SK-N-SH (cell line): ENCODE results near the gene OGG1. TPM values are rescaled to one million over a fixed set of nuclear protein-coding genes. Genes with fewer than 3 reads are reported as not detected.

Experiments used
- CTCF ChIA-PET: fragments of 300-600, 350-600 bp; formaldehyde crosslinking; extraction: SDS; loops from one replicate; lab custom pipeline; 2021; lab: Yijun Ruan, JAX
- POLR2A ChIA-PET: fragments of 350-600 bp; sonication (Branson Sonifier 250); formaldehyde crosslinking; extraction: SDS; loops from one replicate; lab custom pipeline; 2020; ENCODE audit warnings: antibody characterized with exemption, inconsistent platforms; lab: Yijun Ruan, JAX
- DNase-seq: peaks from one replicate; pipeline ENCODE4 v3.0.0; 2012
- H2AFZ ChIP-seq: fragments of 200-600 bp; sonication (generic); 2 replicates; pipeline ENCODE4 v1.8.1; 2016; ENCODE audit warnings: antibody characterized with exemption, mild to moderate bottlenecking, low read depth
- H3F3A ChIP-seq: fragments of 200-600 bp; sonication (generic); replicated peaks from 2 replicates; pipeline ENCODE3; 2016; ENCODE audit warnings: antibody characterized with exemption, mild to moderate bottlenecking; ENCODE audit not compliant: insufficient read depth
- H3K27ac ChIP-seq, 2 experiments: fragments of 200-500 bp in 1 of 2; fragments of 200-600 bp in 1 of 2; sonication (Bioruptor generic) in 1 of 2; sonication (generic), shearing (Covaris generic) in 1 of 2; 2 replicates each; pipeline versions ENCODE4 v1.5.1 to v1.6.1; 2014 to 2016; ENCODE audit warnings: low read depth in 2 of 2, inconsistent platforms in 1 of 2, low read length in 1 of 2, mild to moderate bottlenecking in 1 of 2, mixed read lengths in 1 of 2
- H3K27me3 ChIP-seq: fragments of 200-600 bp; sonication (generic), shearing (Covaris generic); 2 replicates; pipeline ENCODE4 v1.6.1; 2016; ENCODE audit warnings: mixed run types; ENCODE audit not compliant: insufficient read depth
- H3K36me3 ChIP-seq, 2 experiments: fragments of 200-500 bp in 1 of 2; fragments of 200-600 bp in 1 of 2; sonication (Bioruptor generic) in 1 of 2; sonication (generic) in 1 of 2; replicated peaks in 1 of 2; 2 replicates each; pipeline versions ENCODE3 to v1.5.1; 2014 to 2016; ENCODE audit warnings: low read length in 1 of 2, mild to moderate bottlenecking in 1 of 2; ENCODE audit not compliant: insufficient read depth in 2 of 2, control insufficient read depth in 1 of 2
- H3K4me1 ChIP-seq, 2 experiments: fragments of 200-500 bp in 1 of 2; fragments of 200-600 bp in 1 of 2; sonication (Bioruptor generic) in 1 of 2; sonication (generic), shearing (Covaris generic) in 1 of 2; 2 replicates each; pipeline versions ENCODE4 v1.5.1 to v1.6.1; 2014 to 2016; ENCODE audit warnings: low read depth in 1 of 2, low read length in 1 of 2, mixed run types in 1 of 2; ENCODE audit not compliant: insufficient read depth in 2 of 2, control insufficient read depth in 1 of 2
- H3K4me2 ChIP-seq: fragments of 200-600 bp; sonication (generic), shearing (Covaris generic); 2 replicates; pipeline ENCODE4 v1.6.1; 2017; ENCODE audit warnings: mixed run types
- H3K4me3 ChIP-seq, 2 experiments: fragments of 200-500 bp in 1 of 2; fragments of 200-600 bp in 1 of 2; sonication (Bioruptor generic) in 1 of 2; sonication (generic), shearing (Covaris generic) in 1 of 2; 2 replicates each; pipeline versions ENCODE4 v1.5.1 to v1.8.1; 2014 to 2016; ENCODE audit warnings: low read depth in 2 of 2, inconsistent platforms in 1 of 2, low read length in 1 of 2, mild to moderate bottlenecking in 1 of 2, mixed read lengths in 1 of 2, moderate library complexity in 1 of 2
- H3K79me2 ChIP-seq: fragments of 200-600 bp; sonication (generic); 2 replicates; pipeline ENCODE4 v1.8.1; 2017; ENCODE audit warnings: mild to moderate bottlenecking; ENCODE audit not compliant: insufficient read depth
- H3K9ac ChIP-seq: fragments of 200-600 bp; sonication (generic); 2 replicates; pipeline ENCODE4 v1.6.1; 2017; ENCODE audit warnings: mixed run types
- H3K9me2 ChIP-seq: fragments of 200-600 bp; sonication (generic); 2 replicates; pipeline ENCODE4 v1.6.1; 2017; ENCODE audit warnings: mixed run types
- H3K9me3 ChIP-seq: fragments of 200-600 bp; sonication (generic); 2 replicates; pipeline ENCODE4 v1.6.1; 2017; ENCODE audit warnings: mixed run types, mild to moderate bottlenecking, moderate library complexity
- H4K20me1 ChIP-seq: fragments of 200-600 bp; sonication (generic); 2 replicates; pipeline ENCODE4 v1.6.1; 2017; ENCODE audit warnings: mild to moderate bottlenecking, mixed run types; ENCODE audit not compliant: insufficient read depth
- ELF1 ChIP-seq: IDR thresholded peaks from 2 replicates; pipeline ENCODE4 v1.4.0; 2012
- FOSL2 ChIP-seq: IDR thresholded peaks from 2 replicates; pipeline ENCODE4 v1.4.0; 2012; ENCODE audit warnings: low read depth, mild to moderate bottlenecking, moderate library complexity, borderline replicate concordance
- FOXJ3 ChIP-seq: sonication (generic); formaldehyde crosslinking; IDR thresholded peaks from 2 replicates; pipeline ENCODE4 v1.5.1; 2020; ENCODE audit warnings: mild to moderate bottlenecking, missing genetic modification reagents
- MEF2A ChIP-seq: IDR thresholded peaks from 2 replicates; pipeline ENCODE4 v1.4.0; 2012; ENCODE audit warnings: low read depth, borderline replicate concordance
- NFIC ChIP-seq: IDR thresholded peaks from 2 replicates; pipeline ENCODE4 v1.4.0; 2012; ENCODE audit warnings: borderline replicate concordance
- PBX3 ChIP-seq: IDR thresholded peaks from 2 replicates; pipeline ENCODE4; 2012
- RAD21 ChIP-seq: IDR thresholded peaks from 2 replicates; pipeline ENCODE4 v1.6.1; 2012; ENCODE audit warnings: mild to moderate bottlenecking, low read length
- RCOR1 ChIP-seq: fragments of 150-350 bp; IDR thresholded peaks from 2 replicates; pipeline ENCODE4 v1.6.1; 2017; ENCODE audit warnings: antibody characterized with exemption, low read length
- SMC3 ChIP-seq: IDR thresholded peaks from 2 replicates; pipeline ENCODE4 v1.6.1; 2012; ENCODE audit warnings: low read depth, low read length, improper control_type of control experiment
- TAF1 ChIP-seq: IDR thresholded peaks from 2 replicates; pipeline ENCODE4 v1.6.1; 2012; ENCODE audit warnings: low read depth, mild to moderate bottlenecking, low read length, moderate library complexity, borderline replicate concordance
- USF2 ChIP-seq: fragments of 150-350 bp; IDR thresholded peaks from 2 replicates; pipeline ENCODE4 v1.6.1; 2017; ENCODE audit warnings: antibody characterized with exemption, low read length, low read depth, borderline replicate concordance
- WGBS: methylation state at CpG from one replicate; pipeline ENCODE4 v1.1.6; 2017; ENCODE audit warnings: low lambda C conversion rate; 5-methylcytosine and 5-hydroxymethylcytosine counted together
- polyA plus RNA-seq, 3 experiments: library from polyadenylated mRNA; depleted of rRNA; stranded (reverse); fragments of >200 nt; gene quantifications; 2 replicates each; pipeline ENCODE4 v1.2.3, GENCODE V29; 2012
- TF ChIP-seq, protein P1 (sequence below): IDR thresholded peaks from 2 replicates; pipeline ENCODE4 v1.4.0; 2012; ENCODE audit warnings: low read depth, borderline replicate concordance
- TF ChIP-seq, protein P2 (sequence below): fragments of 200-600 bp; sonication (generic); IDR thresholded peaks from 2 replicates; pipeline ENCODE4 v1.6.1; 2017; ENCODE audit warnings: antibody characterized with exemption, mild to moderate bottlenecking, moderate library complexity

Gene OGG1
- polyA plus RNA-seq, 1 of the 3 experiments (the other 2 are of a cell fraction): 26.8 TPM

DNA sequence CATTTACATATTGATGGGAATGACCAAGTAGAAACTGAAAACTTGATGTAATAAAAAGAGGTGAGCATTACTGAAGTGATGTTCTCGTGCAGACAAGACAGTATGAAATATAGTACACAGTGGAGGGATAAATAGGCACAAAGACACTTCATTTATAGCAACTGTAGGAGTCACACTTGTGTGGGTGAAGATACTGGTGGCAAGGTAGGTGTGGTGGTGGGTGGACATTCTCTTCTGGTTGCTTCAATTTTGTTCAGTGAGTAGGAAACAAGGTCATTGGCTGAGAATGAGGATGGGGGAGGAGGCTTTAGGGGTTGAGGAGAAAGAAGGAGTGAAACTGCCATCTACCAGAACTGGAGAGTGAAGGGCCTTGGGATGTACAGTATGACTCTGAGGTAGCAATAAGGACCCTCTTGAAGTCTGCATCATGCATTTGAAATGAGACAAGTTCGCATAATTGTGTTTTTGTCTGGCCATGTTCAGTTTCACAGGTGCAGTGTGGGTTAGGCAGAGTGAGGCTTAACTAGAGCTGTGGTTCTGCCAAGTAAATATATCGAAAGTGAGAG lies 39.5 kb upstream of the OGG1 start:
- no peaks in the 10 kb centered on the region for H3K9me2 ChIP-seq
- no peaks in the 10 kb centered on the region; a peak in 1 of 4 replicates for H3K4me1 ChIP-seq
- DNase-seq: no peak
- no peak overlapping the region for H3K27ac ChIP-seq
- H3K4me2 ChIP-seq: no peak overlapping the region
- H3K9ac ChIP-seq: no peak overlapping the region
- H3F3A ChIP-seq: peaks cover 2% of the 10 kb centered on the region
- H3K27me3 ChIP-seq: peaks cover 17% of the 10 kb centered on the region; the same call in 1 of the 2 replicates
- H3K79me2 ChIP-seq: no peaks in the 10 kb centered on the region
- no peaks in the 10 kb centered on the region for H3K9me3 ChIP-seq
- H3K4me3 ChIP-seq: no peak overlapping the region
- TF ChIP-seq TAF1: no peak
- TF ChIP-seq USF2: no peak
- TF ChIP-seq SMC3: no peak
- TF ChIP-seq NFIC: no peak
- TF ChIP-seq FOSL2: no peak
- no peak for TF ChIP-seq PBX3
- TF ChIP-seq MEF2A: no peak
- TF ChIP-seq ELF1: no peak
- no peak for TF ChIP-seq FOXJ3 (CRISPR knock-in tag)
- TF ChIP-seq, protein P1, sequence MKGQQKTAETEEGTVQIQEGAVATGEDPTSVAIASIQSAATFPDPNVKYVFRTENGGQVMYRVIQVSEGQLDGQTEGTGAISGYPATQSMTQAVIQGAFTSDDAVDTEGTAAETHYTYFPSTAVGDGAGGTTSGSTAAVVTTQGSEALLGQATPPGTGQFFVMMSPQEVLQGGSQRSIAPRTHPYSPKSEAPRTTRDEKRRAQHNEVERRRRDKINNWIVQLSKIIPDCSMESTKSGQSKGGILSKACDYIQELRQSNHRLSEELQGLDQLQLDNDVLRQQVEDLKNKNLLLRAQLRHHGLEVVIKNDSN: no peak
- no peak for TF ChIP-seq RCOR1
- 41% methylated on average over 3 of the region's 3 CpGs for WGBS
- ChIA-PET POLR2A (no interaction called here), CTCF (interaction anchor here (1.0 kb wide), 1 partner anchor 17 kb away, joined by 4 read pairs; no protein-coding TSS in a partner anchor)
- no peaks in the 10 kb centered on the region for H4K20me1 ChIP-seq
- no peak overlapping the region for H2AFZ ChIP-seq
- no peaks in the 10 kb centered on the region for H3K36me3 ChIP-seq

DNA sequence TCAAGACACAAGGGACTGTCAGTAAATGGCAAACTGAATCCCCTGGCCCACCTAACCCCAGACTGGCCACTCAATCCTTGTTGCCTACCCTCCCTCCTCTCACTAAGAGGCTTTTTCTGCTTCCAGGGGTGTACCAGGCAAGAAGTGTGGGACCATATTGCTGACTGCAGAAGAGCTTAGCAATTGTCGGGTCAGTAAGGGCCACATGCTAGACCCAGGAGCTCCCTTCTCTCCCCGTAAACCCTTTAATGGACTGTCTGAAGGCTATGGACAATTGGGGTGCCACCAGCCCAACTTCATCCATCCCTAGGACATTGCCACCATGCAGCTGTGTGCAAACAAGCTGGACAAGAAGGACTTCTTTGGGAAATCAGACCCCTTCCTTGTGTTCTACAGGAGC lies 37.3 kb upstream of the OGG1 start:
- H2AFZ ChIP-seq: no peak overlapping the region
- CTCF ChIA-PET: no interaction called here
- WGBS: 35% methylated on average over 2 of the region's 2 CpGs
- no peaks in the 10 kb centered on the region for H3K79me2 ChIP-seq
- TF ChIP-seq RAD21: no peak
- TF ChIP-seq, protein P2, sequence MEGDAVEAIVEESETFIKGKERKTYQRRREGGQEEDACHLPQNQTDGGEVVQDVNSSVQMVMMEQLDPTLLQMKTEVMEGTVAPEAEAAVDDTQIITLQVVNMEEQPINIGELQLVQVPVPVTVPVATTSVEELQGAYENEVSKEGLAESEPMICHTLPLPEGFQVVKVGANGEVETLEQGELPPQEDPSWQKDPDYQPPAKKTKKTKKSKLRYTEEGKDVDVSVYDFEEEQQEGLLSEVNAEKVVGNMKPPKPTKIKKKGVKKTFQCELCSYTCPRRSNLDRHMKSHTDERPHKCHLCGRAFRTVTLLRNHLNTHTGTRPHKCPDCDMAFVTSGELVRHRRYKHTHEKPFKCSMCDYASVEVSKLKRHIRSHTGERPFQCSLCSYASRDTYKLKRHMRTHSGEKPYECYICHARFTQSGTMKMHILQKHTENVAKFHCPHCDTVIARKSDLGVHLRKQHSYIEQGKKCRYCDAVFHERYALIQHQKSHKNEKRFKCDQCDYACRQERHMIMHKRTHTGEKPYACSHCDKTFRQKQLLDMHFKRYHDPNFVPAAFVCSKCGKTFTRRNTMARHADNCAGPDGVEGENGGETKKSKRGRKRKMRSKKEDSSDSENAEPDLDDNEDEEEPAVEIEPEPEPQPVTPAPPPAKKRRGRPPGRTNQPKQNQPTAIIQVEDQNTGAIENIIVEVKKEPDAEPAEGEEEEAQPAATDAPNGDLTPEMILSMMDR: no peak
- H3K4me1 ChIP-seq: peaks cover 0 to 2% of the 10 kb centered on the region in 2 experiments; a peak in 1 of 4 replicates
- DNase-seq: no peak
- H3K4me2 ChIP-seq: no peak overlapping the region
- H3K27me3 ChIP-seq: peaks cover 17% of the 10 kb centered on the region; the same call in 1 of the 2 replicates
- no peak overlapping the region for H3K27ac ChIP-seq
- POLR2A ChIA-PET: no interaction called here
- no peaks in the 10 kb centered on the region for H3K36me3 ChIP-seq
- no peaks in the 10 kb centered on the region for H3K9me3 ChIP-seq
- H3K9ac ChIP-seq: no peak overlapping the region
- peaks cover 8% of the 10 kb centered on the region for H3F3A ChIP-seq
- H4K20me1 ChIP-seq: no peaks in the 10 kb centered on the region
- no peak overlapping the region for H3K4me3 ChIP-seq
- H3K9me2 ChIP-seq: no peaks in the 10 kb centered on the region
